ENCODE data around the gene PLCL1. TPM values are rescaled to one million over a fixed set of nuclear protein-coding genes. Genes with fewer than 3 reads are reported as not detected.

PLCL1 gene
- total RNA-seq, 1 donor from 2014 or later, result 1.2 TPM

DNA sequence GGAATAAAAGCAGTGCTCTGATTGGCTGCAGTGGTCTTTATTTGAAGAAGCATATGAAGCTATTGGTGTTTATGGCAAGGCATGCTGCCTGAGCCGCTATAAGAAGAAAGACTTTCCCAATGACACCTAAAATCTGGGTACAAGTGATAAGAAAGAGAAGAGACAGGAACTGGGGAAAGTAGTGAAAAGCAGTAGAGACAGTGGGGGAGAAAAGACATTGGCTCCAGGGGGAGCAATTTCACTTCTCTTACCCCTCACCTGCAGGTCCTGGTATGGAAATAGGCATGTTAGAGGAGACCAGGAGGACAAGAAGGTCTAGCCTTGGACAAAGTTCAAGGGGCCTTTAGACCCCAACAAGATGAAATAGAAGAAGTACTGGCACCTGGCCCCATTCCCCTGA, 47.1 kb downstream of the PLCL1 start:
- TF ChIP-seq, protein P1, sequence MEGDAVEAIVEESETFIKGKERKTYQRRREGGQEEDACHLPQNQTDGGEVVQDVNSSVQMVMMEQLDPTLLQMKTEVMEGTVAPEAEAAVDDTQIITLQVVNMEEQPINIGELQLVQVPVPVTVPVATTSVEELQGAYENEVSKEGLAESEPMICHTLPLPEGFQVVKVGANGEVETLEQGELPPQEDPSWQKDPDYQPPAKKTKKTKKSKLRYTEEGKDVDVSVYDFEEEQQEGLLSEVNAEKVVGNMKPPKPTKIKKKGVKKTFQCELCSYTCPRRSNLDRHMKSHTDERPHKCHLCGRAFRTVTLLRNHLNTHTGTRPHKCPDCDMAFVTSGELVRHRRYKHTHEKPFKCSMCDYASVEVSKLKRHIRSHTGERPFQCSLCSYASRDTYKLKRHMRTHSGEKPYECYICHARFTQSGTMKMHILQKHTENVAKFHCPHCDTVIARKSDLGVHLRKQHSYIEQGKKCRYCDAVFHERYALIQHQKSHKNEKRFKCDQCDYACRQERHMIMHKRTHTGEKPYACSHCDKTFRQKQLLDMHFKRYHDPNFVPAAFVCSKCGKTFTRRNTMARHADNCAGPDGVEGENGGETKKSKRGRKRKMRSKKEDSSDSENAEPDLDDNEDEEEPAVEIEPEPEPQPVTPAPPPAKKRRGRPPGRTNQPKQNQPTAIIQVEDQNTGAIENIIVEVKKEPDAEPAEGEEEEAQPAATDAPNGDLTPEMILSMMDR (IDR thresholded peaks at IDR 0.05), result no peak
- Mint-ChIP-seq H3K9me3 (ENCODE audit: unreplicated experiment) (no peaks in the 10 kb centered on the region), H3K4me3 (ENCODE audit: unreplicated experiment) (no peak overlapping the region), H3K27me3 (ENCODE audit: unreplicated experiment) (peaks cover 11% of the 10 kb centered on the region), H3K36me3 (ENCODE audit: unreplicated experiment) (no peaks in the 10 kb centered on the region), H3K4me1 (ENCODE audit: unreplicated experiment) (peaks cover 5% of the 10 kb centered on the region), H3K27ac (ENCODE audit: unreplicated experiment) (no peak overlapping the region)
- DNase-seq (ENCODE audit: extremely low spot score, unreplicated experiment), result no peak

GRCh38 chr2:197852108-197852507, 47.7 kb downstream of the PLCL1 start:
- H3K4me1 Mint-ChIP-seq (ENCODE audit: unreplicated experiment), result peaks cover under 1% of the 10 kb centered on the region
- H3K4me3 Mint-ChIP-seq (ENCODE audit: unreplicated experiment), result no peak overlapping the region
- no peak overlapping the region for H3K27ac Mint-ChIP-seq (ENCODE audit: unreplicated experiment)
- no peaks in the 10 kb centered on the region for H3K36me3 Mint-ChIP-seq (ENCODE audit: unreplicated experiment)
- DNase-seq (ENCODE audit: extremely low spot score, unreplicated experiment), result no peak
- H3K27me3 Mint-ChIP-seq (ENCODE audit: unreplicated experiment), result peaks cover 14% of the 10 kb centered on the region
- no peaks in the 10 kb centered on the region for H3K9me3 Mint-ChIP-seq (ENCODE audit: unreplicated experiment)
- TF ChIP-seq, protein P1 (IDR thresholded peaks at IDR 0.05), result no peak

DNA sequence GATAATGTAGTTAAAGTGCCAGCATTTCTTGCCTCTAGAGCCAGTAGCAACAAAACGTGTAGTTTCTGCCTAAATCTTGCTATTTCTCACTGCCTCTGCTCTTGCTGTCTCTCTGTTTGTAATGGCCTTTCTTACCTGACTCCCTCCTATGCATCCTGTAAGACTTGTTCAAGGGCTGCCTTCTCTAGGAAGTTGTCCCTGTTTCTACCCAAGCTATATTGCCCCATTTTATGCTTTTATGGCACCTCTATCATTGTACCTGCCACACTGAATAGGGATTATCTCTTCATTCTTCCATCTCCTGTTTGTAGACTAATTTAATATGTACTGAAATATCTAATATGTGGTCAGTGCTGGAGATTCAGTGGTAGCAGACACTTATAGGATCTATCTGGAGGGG, 49.2 kb downstream of the PLCL1 start:
- peaks cover 14% of the 10 kb centered on the region for H3K27me3 Mint-ChIP-seq (ENCODE audit: unreplicated experiment)
- no peak for DNase-seq (ENCODE audit: extremely low spot score, unreplicated experiment)
- no peaks in the 10 kb centered on the region for H3K36me3 Mint-ChIP-seq (ENCODE audit: unreplicated experiment)
- H3K4me1 Mint-ChIP-seq (ENCODE audit: unreplicated experiment), result no peaks in the 10 kb centered on the region
- H3K4me3 Mint-ChIP-seq (ENCODE audit: unreplicated experiment), result no peak overlapping the region
- no peak overlapping the region for H3K27ac Mint-ChIP-seq (ENCODE audit: unreplicated experiment)
- H3K9me3 Mint-ChIP-seq (ENCODE audit: unreplicated experiment), result no peaks in the 10 kb centered on the region
- TF ChIP-seq, protein P1 (IDR thresholded peaks at IDR 0.05), result no peak

GRCh38 chr2:197857476-197858107, 53.2 kb downstream of the PLCL1 start:
- peaks cover 22% of the 10 kb centered on the region for H3K27me3 Mint-ChIP-seq (ENCODE audit: unreplicated experiment)
- no peak overlapping the region for H3K27ac Mint-ChIP-seq (ENCODE audit: unreplicated experiment)
- TF ChIP-seq, protein P1 (IDR thresholded peaks at IDR 0.05), result no peak
- no peaks in the 10 kb centered on the region for H3K4me1 Mint-ChIP-seq (ENCODE audit: unreplicated experiment)
- H3K9me3 Mint-ChIP-seq (ENCODE audit: unreplicated experiment), result no peaks in the 10 kb centered on the region
- H3K36me3 Mint-ChIP-seq (ENCODE audit: unreplicated experiment), result no peaks in the 10 kb centered on the region
- no peak for DNase-seq (ENCODE audit: extremely low spot score, unreplicated experiment)
- no peak overlapping the region for H3K4me3 Mint-ChIP-seq (ENCODE audit: unreplicated experiment)

- no peaks in the 10 kb centered on the region for H3K36me3 Mint-ChIP-seq (ENCODE audit: unreplicated experiment)
- no peak overlapping the region for H3K4me3 Mint-ChIP-seq (ENCODE audit: unreplicated experiment)
- no peaks in the 10 kb centered on the region for H3K9me3 Mint-ChIP-seq (ENCODE audit: unreplicated experiment)
- no peaks in the 10 kb centered on the region for H3K4me1 Mint-ChIP-seq (ENCODE audit: unreplicated experiment)
- H3K27ac Mint-ChIP-seq (ENCODE audit: unreplicated experiment), result no peak overlapping the region
- peaks cover 19% of the 10 kb centered on the region for H3K27me3 Mint-ChIP-seq (ENCODE audit: unreplicated experiment)
- TF ChIP-seq, protein P1 (IDR thresholded peaks at IDR 0.05), result no peak
- DNase-seq (ENCODE audit: extremely low spot score, unreplicated experiment), result no peak
Measured at GRCh38 chr2:197858607-197859140, 54.3 kb downstream of the PLCL1 start.
